CD14-positive monocyte (primary cell): ENCODE data around the gene PRRX2. TPM values are rescaled to one million over a fixed set of nuclear protein-coding genes. Genes with fewer than 3 reads are reported as not detected.

Experiments
- DNase-seq, 3 donors: peaks; one replicate each; pipeline ENCODE4 v3.0.0-alpha.2; 2011 to 2022
- H2AFZ ChIP-seq: 2 replicates; pipeline ENCODE4 v1.6.0; 2012; ENCODE audit warnings: mild to moderate bottlenecking, low read depth, low read length, inconsistent platforms; ENCODE audit not compliant: insufficient read depth, poor library complexity, severe bottlenecking
- H3K27ac ChIP-seq, 2 donors: 1 replicate in 1 of 2; 2 replicates in 1 of 2; pipeline ENCODE4 v1.5.1; 2012 to 2013; ENCODE audit warnings: low read length in 2 of 2, control low read depth in 1 of 2, inconsistent platforms in 1 of 2, low read depth in 1 of 2, mild to moderate bottlenecking in 1 of 2
- H3K27me3 ChIP-seq, 2 donors: one replicate each; pipeline versions ENCODE4 v1.6.0 to v1.6.1; 2011 to 2013; ENCODE audit warnings: low read length in 2 of 2; ENCODE audit not compliant: control insufficient read depth in 2 of 2, insufficient read depth in 2 of 2
- H3K36me3 ChIP-seq, 2 donors: replicated peaks in 1 of 2; 1 replicate in 1 of 2; 2 replicates in 1 of 2; pipeline versions ENCODE4 v1.5.1 to v1.6.1; 2012 to 2013; ENCODE audit warnings: low read length in 2 of 2, control low read depth in 1 of 2, inconsistent platforms in 1 of 2, mild to moderate bottlenecking in 1 of 2; ENCODE audit not compliant: insufficient read depth in 2 of 2, control insufficient read depth in 1 of 2
- H3K4me1 ChIP-seq, 2 donors: 1 replicate in 1 of 2; 2 replicates in 1 of 2; pipeline versions ENCODE4 v1.5.1 to v1.6.1; 2012 to 2013; ENCODE audit warnings: low read length in 2 of 2, control low read depth in 1 of 2, inconsistent platforms in 1 of 2, mild to moderate bottlenecking in 1 of 2, moderate library complexity in 1 of 2; ENCODE audit not compliant: insufficient read depth in 2 of 2, control insufficient read depth in 1 of 2
- H3K4me2 ChIP-seq: replicated peaks from 2 replicates; pipeline ENCODE3; 2012; ENCODE audit warnings: low read length, moderate library complexity, mild to moderate bottlenecking; ENCODE audit not compliant: poor library complexity, severe bottlenecking; ENCODE audit errors: extremely low read depth
- H3K4me3 ChIP-seq, 3 experiments: fragments of 200-600 bp in 1 of 3; sonication (generic) in 1 of 3; replicated peaks in 1 of 3; 1 replicate in 2 of 3; 2 replicates in 1 of 3; pipeline ENCODE4 v1.5.1; 2011 to 2013; ENCODE audit warnings: low read length in 3 of 3, mild to moderate bottlenecking in 3 of 3, control low read depth in 2 of 3, low read depth in 2 of 3, inconsistent platforms in 1 of 3, moderate library complexity in 1 of 3
- H3K79me2 ChIP-seq: 2 replicates; pipeline ENCODE4 v1.6.0; 2012; ENCODE audit warnings: mild to moderate bottlenecking, control low read depth, inconsistent platforms, low read length, moderate library complexity; ENCODE audit not compliant: insufficient read depth
- H3K9ac ChIP-seq: 2 replicates; pipeline ENCODE4 v1.6.0; 2017; ENCODE audit warnings: low read length, mild to moderate bottlenecking; ENCODE audit not compliant: insufficient read depth, poor library complexity, severe bottlenecking
- H3K9me3 ChIP-seq, 2 donors: replicated peaks in 1 of 2; 1 replicate in 1 of 2; 2 replicates in 1 of 2; pipeline versions ENCODE4 v1.5.1 to v1.6.1; 2012 to 2013; ENCODE audit warnings: low read length in 2 of 2, control low read depth in 1 of 2; ENCODE audit not compliant: control insufficient read depth in 1 of 2, insufficient read depth in 1 of 2
- H4K20me1 ChIP-seq: 2 replicates; pipeline ENCODE4 v1.6.0; 2012; ENCODE audit warnings: mild to moderate bottlenecking, low read length, control low read depth, moderate library complexity; ENCODE audit not compliant: insufficient read depth
- H3K27ac Mint-ChIP-seq, 7 donors: one replicate each; pipeline ENCODE4 v1.8.0; 2020; ENCODE audit warnings: mild to moderate bottlenecking in 7 of 7, mixed read lengths in 7 of 7, moderate library complexity in 6 of 7, inconsistent platforms in 2 of 7
- H3K27me3 Mint-ChIP-seq, 3 donors: one replicate each; pipeline ENCODE4 v1.8.0; 2021 to 2022; ENCODE audit warnings: low read depth in 3 of 3, mild to moderate bottlenecking in 3 of 3, mixed read lengths in 3 of 3, moderate library complexity in 3 of 3, inconsistent platforms in 1 of 3
- H3K36me3 Mint-ChIP-seq, 2 donors: one replicate each; pipeline ENCODE4 v1.8.0; 2020; ENCODE audit warnings: mixed read lengths in 2 of 2, inconsistent platforms in 1 of 2, mild to moderate bottlenecking in 1 of 2
- H3K4me1 Mint-ChIP-seq: one replicate; pipeline ENCODE4 v1.8.0; 2020; ENCODE audit warnings: mild to moderate bottlenecking, mixed read lengths
- H3K4me3 Mint-ChIP-seq, 2 donors: one replicate each; pipeline ENCODE4 v1.8.0; 2020; ENCODE audit warnings: mild to moderate bottlenecking in 2 of 2, mixed read lengths in 2 of 2, moderate library complexity in 1 of 2
- H3K9me3 Mint-ChIP-seq, 7 donors: one replicate each; pipeline ENCODE4 v1.8.0; 2020 to 2022; ENCODE audit warnings: mixed read lengths in 7 of 7, mild to moderate bottlenecking in 6 of 7, moderate library complexity in 6 of 7, inconsistent platforms in 2 of 7
- CTCF ChIP-seq: fragments of 200-600 bp; IDR thresholded peaks from one replicate; pipeline ENCODE4 v1.8.0; 2022; ENCODE audit warnings: antibody characterized with exemption, mild to moderate bottlenecking
- WGBS: methylation state at CpG from one replicate; pipeline ENCODE4 v1.1.5; 2013; ENCODE audit warnings: missing lambda C conversion rate; ENCODE audit not compliant: insufficient coverage; 5-methylcytosine and 5-hydroxymethylcytosine counted together
- intact Hi-C, 2 donors: fragments of 100-400 bp; cut with micrococcal nuclease; formaldehyde crosslinking; loops; one replicate each; pipeline versions ENCODE4 v1.15.0 to v1.15.1; 2023
- polyA minus RNA-seq: library from RNA; depleted of rRNA, polyadenylated mRNA; stranded (reverse); fragments of >200 nt; gene quantifications from 2 replicates; pipeline ENCODE4 v1.2.3, GENCODE V29; 2012
- polyA plus RNA-seq, 3 donors: library from polyadenylated mRNA; depleted of rRNA in 1 of 3; unstranded in 2 of 3; stranded (reverse) in 1 of 3; fragments of 300-500 nt in 2 of 3; fragments of >200 nt in 1 of 3; fragmentation: Illumina TruSeq in 2 of 3; gene quantifications; 1 replicate in 2 of 3; 2 replicates in 1 of 3; pipeline ENCODE4 v1.2.3, GENCODE V29; 2012 to 2021
- total RNA-seq, 12 experiments: library from RNA in 1 of 12; stranded (reverse) in 1 of 12; fragments of 120-200 nt in 1 of 12; gene quantifications; one replicate each; pipeline ENCODE4 v1.2.4 and lab custom pipeline; 2013 to 2026; ENCODE audit warnings: mixed read lengths in 6 of 12, inconsistent platforms in 1 of 12

Gene PRRX2
- not detected for total RNA-seq (2013)
- not detected for polyA plus RNA-seq
- polyA minus RNA-seq: not detected in 2 replicates
- 0 to 0.23 (median 0) reads per million in 11 experiments for total RNA-seq (lab: John Stamatoyannopoulos, UW)

- H2AFZ ChIP-seq: peak within 1 kb of the TSS; percentile 61
- H4K20me1 ChIP-seq: no peaks in the 10 kb centered on the region
- H3K27ac ChIP-seq: no peak within 1 kb of the TSS
- DNase-seq: no peak
- peaks cover 11 to 46% of the 10 kb centered on the region in 2 donors for H3K27me3 ChIP-seq
- H3K36me3 Mint-ChIP-seq: no peaks in the 10 kb centered on the region
- peaks cover 49 to 86% (median 63%) of the 10 kb centered on the region in 3 donors for H3K27me3 Mint-ChIP-seq
- H3K9ac ChIP-seq: peak within 1 kb of the TSS; percentile 8
- no peaks in the 10 kb centered on the region for H3K9me3 ChIP-seq
- H3K27ac Mint-ChIP-seq: no peak within 1 kb of the TSS
- H3K4me1 Mint-ChIP-seq: peaks cover 8% of the 10 kb centered on the region
- peaks cover 0 to 5% of the 10 kb centered on the region in 2 donors for H3K4me1 ChIP-seq
- intact Hi-C loops: no loop called here
- no peaks in the 10 kb centered on the region for H3K79me2 ChIP-seq
- peak within 1 kb of the TSS in 1 of 3 experiments; percentile 51 for H3K4me3 ChIP-seq
- peak within 1 kb of the TSS; percentile 52 to 85 for H3K4me3 Mint-ChIP-seq
- H3K36me3 ChIP-seq: no peaks in the 10 kb centered on the region
- 0% methylated on average over 26 of the region's 37 CpGs for WGBS
- TF ChIP-seq CTCF: no peak
- peak within 1 kb of the TSS; percentile 58 for H3K4me2 ChIP-seq
- peaks cover 0 to 15% (median 2%) of the 10 kb centered on the region in 7 donors for H3K9me3 Mint-ChIP-seq
These were observed at the start of gene PRRX2 for GRCh38 chr9:129665389-129665775. Gene PRRX2 (plus strand): TSS chr9:129665647. CDS start chr9:129665868, 221 bp downstream.

GRCh38 chr9:129617167-129617566 is 48.3 kb upstream of the PRRX2 start:
- Mint-ChIP-seq H3K36me3 (peaks cover 3 to 14% of the 10 kb centered on the region in 2 donors), H3K9me3 (peaks cover 0 to 8% (median 4%) of the 10 kb centered on the region in 7 donors), H3K4me1 (peaks cover 12% of the 10 kb centered on the region), H3K4me3 (no peak overlapping the region), H3K27ac (peak overlapping the region in 1 of 7 donors; percentile 17), H3K27me3 (peaks cover 26 to 46% (median 28%) of the 10 kb centered on the region in 3 donors)
- no peaks in the 10 kb centered on the region for H4K20me1 ChIP-seq
- H2AFZ ChIP-seq: no peak overlapping the region
- intact Hi-C loops: loop anchor here in 1 of 2 donors (10.0 kb wide), 1 partner anchor 292 kb away; no protein-coding TSS in a partner anchor
- no peaks in the 10 kb centered on the region for H3K36me3 ChIP-seq
- no peaks in the 10 kb centered on the region for H3K79me2 ChIP-seq
- H3K9ac ChIP-seq: no peak overlapping the region
- no peak overlapping the region for H3K4me3 ChIP-seq
- peaks cover 0 to 5% of the 10 kb centered on the region in 2 donors for H3K9me3 ChIP-seq
- H3K4me2 ChIP-seq: no peak overlapping the region
- peaks cover 12 to 16% of the 10 kb centered on the region in 2 donors for H3K4me1 ChIP-seq
- H3K27ac ChIP-seq: no peak overlapping the region
- WGBS: 0% methylated on average over 1 of the region's 1 CpG
- TF ChIP-seq CTCF: peak; percentile 53
- H3K27me3 ChIP-seq: peaks cover 19 to 31% of the 10 kb centered on the region in 2 donors
- no peak for DNase-seq
